Measurements from ENCODE around the gene CA12.
A peak's percentile ranks its signal among the peaks of the same experiment; 100 is the strongest.

CA12 gene

GRCh38 chr15:63401714-63402497 lies 20.3 kb upstream of the CA12 start:
- no peak for DNase-seq

- DNase-seq = no peak
Measured at GRCh38 chr15:63401078-63401477, 19.4 kb upstream of the CA12 start.

- no peak for DNase-seq
Measured at GRCh38 chr15:63398456-63398855, 16.8 kb upstream of the CA12 start.

- no peak for DNase-seq
Measured at GRCh38 chr15:63396152-63396928, 14.7 kb upstream of the CA12 start.

GRCh38 chr15:63395730-63396151 lies 14.1 kb upstream of the CA12 start:
- DNase-seq = no peak

- DNase-seq = no peak
Measured at GRCh38 chr15:63392361-63393009, 10.8 kb upstream of the CA12 start.

- no peak for DNase-seq
Measured at GRCh38 chr15:63391669-63392360, 10.2 kb upstream of the CA12 start.

- no peak for DNase-seq
Measured at GRCh38 chr15:63390689-63391088, 9.0 kb upstream of the CA12 start.

- DNase-seq = peak; percentile 89
Measured at GRCh38 chr15:63389902-63390670, 8.4 kb upstream of the CA12 start.

- no peak for DNase-seq
Measured at GRCh38 chr15:63388511-63388910, 6.9 kb upstream of the CA12 start.

GRCh38 chr15:63387748-63388493 lies 6.3 kb upstream of the CA12 start:
- no peak for DNase-seq

GRCh38 chr15:63385911-63386531 lies 4.4 kb upstream of the CA12 start:
- no peak for DNase-seq

GRCh38 chr15:63384906-63385305 lies 3.3 kb upstream of the CA12 start:
- DNase-seq = no peak

- no peak for DNase-seq
Measured at GRCh38 chr15:63382966-63383710, 1.5 kb upstream of the CA12 start.

GRCh38 chr15:63380808-63381282 lies 801 bp downstream of the CA12 start:
- no peak for DNase-seq

GRCh38 chr15:63380151-63380807 lies 1.4 kb downstream of the CA12 start:
- no peak for DNase-seq

GRCh38 chr15:63379492-63380150 lies 2.0 kb downstream of the CA12 start:
- DNase-seq = no peak

- DNase-seq = no peak
Measured at GRCh38 chr15:63378946-63379345, 2.7 kb downstream of the CA12 start.
